ENCODE results near the gene CADM2. TPM values are rescaled to one million over a fixed set of nuclear protein-coding genes. Genes with fewer than 3 reads are reported as not detected.

The CADM2 gene
- total RNA-seq, 1 experiment from 2014 or later, result 0.47 TPM

GRCh38 chr3:85838921-85839320, 880.1 kb downstream of the CADM2 start:
- no peak; the same call in 1 of the 2 replicates for ATAC-seq
- CTCF ChIA-PET, result no interaction called here

GRCh38 chr3:85842081-85842480, 883.3 kb downstream of the CADM2 start:
- H3K27ac ChIP-seq (ENCODE audit: low read length), result no peak overlapping the region
- H3K9me3 ChIP-seq (ENCODE audit: low read length), result no peaks in the 10 kb centered on the region
- no peak for ATAC-seq
- no peaks in the 10 kb centered on the region for H3F3A ChIP-seq (ENCODE audit: low read length, unreplicated experiment)
- no peaks in the 10 kb centered on the region for H3K4me1 ChIP-seq (ENCODE audit: insufficient read depth, low read length)
- BruUV-seq (replicated peaks), result no TSS peak
- H3K36me3 ChIP-seq (ENCODE audit: low read depth, low read length), result no peaks in the 10 kb centered on the region
- ChIA-PET POLR2A (ENCODE audit: unreplicated experiment) (no interaction called here), CTCF (no interaction called here)
- H3K4me2 ChIP-seq (ENCODE audit: low read length), result no peak overlapping the region
- no peaks in the 10 kb centered on the region for H3K79me2 ChIP-seq (ENCODE audit: low read length)
- no peak overlapping the region for H2AFZ ChIP-seq (ENCODE audit: low read length)
- no peak for DNase-seq
- no peaks in the 10 kb centered on the region for H3K9me2 ChIP-seq (replicated peaks; ENCODE audit: low read length)
- intact Hi-C loops (cut with micrococcal nuclease), result no loop called here
- no peak overlapping the region for H3K9ac ChIP-seq (ENCODE audit: low read length)
- TF ChIP-seq CTCF (conservative IDR thresholded peaks at IDR 0.05; ENCODE audit: low read depth, low read length), result no peak
- TF ChIP-seq EZH2 (IDR thresholded peaks at IDR 0.05; ENCODE audit: low read length, unreplicated experiment), result no peak
- TF ChIP-seq EZH2phosphoT487 (IDR thresholded peaks at IDR 0.05; ENCODE audit: borderline replicate concordance, low read length), result no peak
- no peaks in the 10 kb centered on the region for H4K20me1 ChIP-seq (ENCODE audit: low read length)
- H3K4me3 ChIP-seq (ENCODE audit: low read length), result no peak overlapping the region
- no peaks in the 10 kb centered on the region for H3K27me3 ChIP-seq (ENCODE audit: low read length)

More at GRCh38 chr3:85838921-85839320, 880.1 kb downstream of the CADM2 start:
- Histone ChIP-seq H2AFZ (ENCODE audit: low read length) (no peak overlapping the region), H3K4me2 (ENCODE audit: low read length) (no peak overlapping the region), H3F3A (ENCODE audit: low read length, unreplicated experiment) (no peaks in the 10 kb centered on the region), H3K9ac (ENCODE audit: low read length) (no peak overlapping the region), H3K27ac (ENCODE audit: low read length) (no peak overlapping the region), H3K79me2 (ENCODE audit: low read length) (no peaks in the 10 kb centered on the region), H4K20me1 (ENCODE audit: low read length) (no peaks in the 10 kb centered on the region), H3K9me2 (replicated peaks; ENCODE audit: low read length) (no peaks in the 10 kb centered on the region), H3K4me1 (ENCODE audit: insufficient read depth, low read length) (no peaks in the 10 kb centered on the region), H3K9me3 (ENCODE audit: low read length) (no peaks in the 10 kb centered on the region), H3K27me3 (ENCODE audit: low read length) (no peaks in the 10 kb centered on the region), H3K36me3 (ENCODE audit: low read depth, low read length) (no peaks in the 10 kb centered on the region), H3K4me3 (ENCODE audit: low read length) (no peak overlapping the region)
- no peak for TF ChIP-seq EZH2 (IDR thresholded peaks at IDR 0.05; ENCODE audit: low read length, unreplicated experiment)
- no TSS peak for BruUV-seq (replicated peaks)
- POLR2A ChIA-PET (ENCODE audit: unreplicated experiment), result no interaction called here
- DNase-seq, result no peak
- intact Hi-C loops (cut with micrococcal nuclease), result no loop called here

GRCh38 chr3:85846940-85847339, 888.2 kb downstream of the CADM2 start:
- no peak overlapping the region for H2AFZ ChIP-seq (ENCODE audit: low read length)
- DNase-seq (no peak), ATAC-seq (peak; percentile 55)
- no peaks in the 10 kb centered on the region for H3K36me3 ChIP-seq (ENCODE audit: low read depth, low read length)
- no peaks in the 10 kb centered on the region for H4K20me1 ChIP-seq (ENCODE audit: low read length)
- TF ChIP-seq EZH2phosphoT487 (IDR thresholded peaks at IDR 0.05; ENCODE audit: borderline replicate concordance, low read length) (no peak), EZH2 (IDR thresholded peaks at IDR 0.05; ENCODE audit: low read length, unreplicated experiment) (no peak), CTCF (conservative IDR thresholded peaks at IDR 0.05; ENCODE audit: low read depth, low read length) (no peak)
- H3K4me1 ChIP-seq (ENCODE audit: insufficient read depth, low read length), result no peaks in the 10 kb centered on the region
- intact Hi-C loops (cut with micrococcal nuclease), result no loop called here
- H3K9me3 ChIP-seq (ENCODE audit: low read length), result no peaks in the 10 kb centered on the region
- ChIA-PET POLR2A (ENCODE audit: unreplicated experiment) (no interaction called here), CTCF (no interaction called here)
- H3F3A ChIP-seq (ENCODE audit: low read length, unreplicated experiment), result no peaks in the 10 kb centered on the region
- no peak overlapping the region for H3K27ac ChIP-seq (ENCODE audit: low read length)
- no TSS peak for BruUV-seq (replicated peaks)
- no peaks in the 10 kb centered on the region for H3K79me2 ChIP-seq (ENCODE audit: low read length)
- no peaks in the 10 kb centered on the region for H3K27me3 ChIP-seq (ENCODE audit: low read length)
- H3K9ac ChIP-seq (ENCODE audit: low read length), result no peak overlapping the region
- H3K9me2 ChIP-seq (replicated peaks; ENCODE audit: low read length), result no peaks in the 10 kb centered on the region
- no peak overlapping the region for H3K4me3 ChIP-seq (ENCODE audit: low read length)
- no peak overlapping the region for H3K4me2 ChIP-seq (ENCODE audit: low read length)
